H1 (cell line): Measurements from ENCODE around the gene ARHGEF3. TPM values are rescaled to one million over a fixed set of nuclear protein-coding genes. Genes with fewer than 3 reads are reported as not detected.

Source experiments
- CTCF ChIA-PET: fragments of 300-600 bp; sonication (Branson Sonifier 250); formaldehyde crosslinking; loops from one replicate; lab custom pipeline; 2021; ENCODE audit not compliant: partially characterized antibody; lab: Charles Lee
- POLR2A ChIA-PET: fragments of 300-600 bp; sonication (Branson Sonifier 250); formaldehyde crosslinking; loops from one replicate; lab custom pipeline; 2021; ENCODE audit warnings: inconsistent platforms; ENCODE audit not compliant: partially characterized antibody; lab: Charles Lee
- DNase-seq, 2 experiments: peaks; one replicate each; pipeline versions ENCODE4 v3.0.0 to v3.0.0-alpha.2; 2010 to 2022; ENCODE audit warnings: low spot score in 2 of 2, low read depth in 1 of 2, mixed read lengths in 1 of 2
- FAIRE-seq: peaks from 2 replicates; lab custom pipeline; 2011; peaks lifted over from hg19 to GRCh38; lab: Jason Lieb, UNC
- H2AFZ ChIP-seq: 2 replicates; pipeline ENCODE4 v1.8.1; 2012; ENCODE audit warnings: low read length, inconsistent platforms
- H2AK5ac ChIP-seq: 2 replicates; pipeline ENCODE4 v1.6.1; 2013; ENCODE audit warnings: low read depth, low read length
- H2BK120ac ChIP-seq: replicated peaks from 2 replicates; pipeline ENCODE3; 2013; ENCODE audit warnings: low read depth, low read length, inconsistent platforms
- H2BK12ac ChIP-seq: 2 replicates; pipeline ENCODE4 v1.6.1; 2013; ENCODE audit warnings: low read depth, low read length
- H2BK15ac ChIP-seq: 2 replicates; pipeline ENCODE4 v1.6.1; 2013; ENCODE audit warnings: low read length
- H2BK20ac ChIP-seq: 2 replicates; pipeline ENCODE4 v1.6.1; 2013; ENCODE audit warnings: low read length
- H2BK5ac ChIP-seq: 2 replicates; pipeline ENCODE4 v1.6.1; 2013; ENCODE audit warnings: low read depth, low read length
- H3K14ac ChIP-seq: 2 replicates; pipeline ENCODE4 v1.6.1; 2013; ENCODE audit warnings: inconsistent platforms; ENCODE audit not compliant: insufficient read length
- H3K18ac ChIP-seq: 2 replicates; pipeline ENCODE4 v1.6.1; 2013; ENCODE audit warnings: low read length; ENCODE audit errors: extremely low read depth
- H3K23ac ChIP-seq: 2 replicates; pipeline ENCODE4 v1.6.1; 2013; ENCODE audit warnings: inconsistent platforms; ENCODE audit not compliant: insufficient read length
- H3K23me2 ChIP-seq: 2 replicates; pipeline ENCODE4 v1.6.1; 2013; ENCODE audit warnings: low read depth, low read length
- H3K27ac ChIP-seq: 2 replicates; pipeline ENCODE4 v1.6.1; 2011; ENCODE audit warnings: low read depth, low read length, inconsistent platforms
- H3K27me3 ChIP-seq, 4 experiments: replicated peaks in 1 of 4; 1 replicate in 1 of 4; 2 replicates in 3 of 4; pipeline versions ENCODE4 v1.6.1 to v1.8.1; 2011 to 2013; ENCODE audit warnings: low read length in 3 of 4, mild to moderate bottlenecking in 3 of 4, inconsistent platforms in 2 of 4, mixed read lengths in 2 of 4, moderate library complexity in 1 of 4; ENCODE audit not compliant: control insufficient read depth in 3 of 4, insufficient read depth in 3 of 4; ENCODE audit errors: extremely low read depth in 1 of 4
- H3K36me3 ChIP-seq, 4 experiments: 2 replicates each; pipeline versions ENCODE4 v1.6.1 to v1.8.1; 2011 to 2013; ENCODE audit warnings: mild to moderate bottlenecking in 4 of 4, low read length in 3 of 4, moderate library complexity in 2 of 4, control low read depth in 1 of 4, inconsistent platforms in 1 of 4; ENCODE audit not compliant: insufficient read depth in 4 of 4, control insufficient read depth in 2 of 4
- H3K4ac ChIP-seq: replicated peaks from 2 replicates; pipeline ENCODE3; 2013; ENCODE audit warnings: low read length, low read depth, mixed read lengths, inconsistent platforms; ENCODE audit not compliant: insufficient read length
- H3K4me1 ChIP-seq, 4 experiments: replicated peaks in 1 of 4; 1 replicate in 1 of 4; 2 replicates in 3 of 4; pipeline versions ENCODE4 v1.6.1 to v1.8.1; 2011 to 2013; ENCODE audit warnings: low read length in 3 of 4, inconsistent platforms in 2 of 4, mixed read lengths in 1 of 4; ENCODE audit not compliant: insufficient read depth in 4 of 4, control insufficient read depth in 3 of 4
- H3K4me2 ChIP-seq, 2 experiments: 2 replicates each; pipeline versions ENCODE4 v1.6.1 to v1.8.1; 2011 to 2013; ENCODE audit warnings: low read depth in 2 of 2, low read length in 2 of 2, control low read depth in 1 of 2, inconsistent platforms in 1 of 2, mild to moderate bottlenecking in 1 of 2; ENCODE audit not compliant: insufficient read depth in 1 of 2
- H3K4me3 ChIP-seq, 4 experiments: fragments of 200-600, 300-600 bp in 1 of 4; sonication (generic), shearing (Covaris generic), sonication (Bioruptor Twin) in 1 of 4; 2 replicates each; pipeline versions ENCODE4 v1.5.1 to v1.8.1; 2011 to 2016; ENCODE audit warnings: low read length in 4 of 4, low read depth in 3 of 4, control low read depth in 2 of 4, inconsistent platforms in 2 of 4, mild to moderate bottlenecking in 2 of 4, mixed read lengths in 1 of 4, moderate library complexity in 1 of 4; ENCODE audit not compliant: insufficient read depth in 2 of 4; ENCODE audit errors: extremely low read depth in 1 of 4
- H3K56ac ChIP-seq: replicated peaks from 2 replicates; pipeline ENCODE3; 2013; ENCODE audit warnings: low read depth, mild to moderate bottlenecking, mixed read lengths, low read length, inconsistent platforms; ENCODE audit not compliant: insufficient read length
- H3K79me1 ChIP-seq: 2 replicates; pipeline ENCODE4 v1.6.1; 2013; ENCODE audit warnings: low read depth, low read length, control low read depth
- H3K79me2 ChIP-seq, 2 experiments: 2 replicates each; pipeline versions ENCODE4 v1.6.1 to v1.8.1; 2012 to 2013; ENCODE audit warnings: low read length in 2 of 2, mild to moderate bottlenecking in 2 of 2, inconsistent platforms in 1 of 2; ENCODE audit not compliant: insufficient read depth in 2 of 2, control insufficient read depth in 1 of 2
- H3K9ac ChIP-seq, 4 experiments: replicated peaks in 1 of 4; 1 replicate in 1 of 4; 2 replicates in 3 of 4; pipeline versions ENCODE4 v1.6.1 to v1.8.1; 2011 to 2013; ENCODE audit warnings: low read depth in 3 of 4, low read length in 3 of 4, control low read depth in 2 of 4, mild to moderate bottlenecking in 2 of 4, moderate library complexity in 2 of 4, inconsistent platforms in 1 of 4; ENCODE audit errors: extremely low read depth in 1 of 4
- H3K9me3 ChIP-seq, 2 experiments: 2 replicates each; pipeline versions ENCODE4 v1.6.1 to v1.8.1; 2012 to 2013; ENCODE audit warnings: mild to moderate bottlenecking in 2 of 2, moderate library complexity in 2 of 2, control low read depth in 1 of 2, inconsistent platforms in 1 of 2, low read depth in 1 of 2, low read length in 1 of 2, mixed read lengths in 1 of 2; ENCODE audit not compliant: insufficient read depth in 2 of 2
- H4K20me1 ChIP-seq, 2 experiments: replicated peaks in 1 of 2; 2 replicates each; pipeline versions ENCODE3 to v1.8.1; 2011 to 2013; ENCODE audit warnings: inconsistent platforms in 2 of 2, low read length in 2 of 2, mild to moderate bottlenecking in 1 of 2; ENCODE audit not compliant: insufficient read depth in 2 of 2, control insufficient read depth in 1 of 2
- H4K5ac ChIP-seq: 2 replicates; pipeline ENCODE4 v1.6.1; 2013; ENCODE audit warnings: low read length, low read depth, mixed read lengths, inconsistent platforms; ENCODE audit not compliant: insufficient read length
- H4K8ac ChIP-seq: 2 replicates; pipeline ENCODE4 v1.8.0; 2013; ENCODE audit warnings: mild to moderate bottlenecking, moderate library complexity, low read length, inconsistent platforms; ENCODE audit not compliant: insufficient read depth; ENCODE audit errors: extremely low read depth
- H4K91ac ChIP-seq: replicated peaks from 2 replicates; pipeline ENCODE3; 2013; ENCODE audit warnings: low read length, mixed read lengths, inconsistent platforms; ENCODE audit not compliant: insufficient read length
- CBX8 ChIP-seq: fragments of 300-800, 300-1000 bp; sonication (generic); IDR thresholded peaks from 2 replicates; pipeline ENCODE4 v1.7.1; 2016; ENCODE audit warnings: low read depth, low read length, borderline replicate concordance
- SIN3A ChIP-seq, 2 experiments: IDR thresholded peaks in 1 of 2; conservative IDR thresholded peaks in 1 of 2; 2 replicates each; pipeline ENCODE4 v1.6.1; 2011 to 2012; ENCODE audit warnings: low read length in 2 of 2, improper control_type of control experiment in 1 of 2, low read depth in 1 of 2, mild to moderate bottlenecking in 1 of 2
- WGBS, 2 experiments: shearing (Covaris generic) in 1 of 2; methylation state at CpG; one replicate each; pipeline versions ENCODE4 v1.1.6 to v1.1.7; 2013 to 2015; ENCODE audit warnings: low lambda C conversion rate in 2 of 2, mixed read lengths in 2 of 2, inconsistent platforms in 1 of 2, low coverage in 1 of 2, missing lambda C conversion rate in 1 of 2; ENCODE audit not compliant: insufficient replicate concordance in 2 of 2, insufficient coverage in 1 of 2, insufficient read length in 1 of 2; ENCODE audit errors: extremely low coverage in 1 of 2, missing lambda C conversion rate in 1 of 2; 5-methylcytosine and 5-hydroxymethylcytosine counted together
- polyA plus RNA-seq, 7 experiments: library from polyadenylated mRNA; depleted of rRNA in 3 of 7; stranded (reverse) in 5 of 7; unstranded in 2 of 7; fragments of >200 nt in 5 of 7; fragments of 200-250 nt in 2 of 7; gene quantifications; 1 replicate in 5 of 7; 2 replicates in 1 of 7; 4 replicates in 1 of 7; pipeline versions ENCODE4 v1.2.1 to v1.2.3, GENCODE V29; 2011 to 2013; ENCODE audit warnings: missing spikeins in 2 of 7, mixed read lengths in 2 of 7
- total RNA-seq: library from RNA; stranded (reverse); fragmentation: NEBNext Ultra II Directional; extraction: Animal tissue kit (Norgen Biotek cat#: 25700); gene quantifications from 2 replicates; pipeline ENCODE4 v1.2.1, GENCODE V29; 2021

ARHGEF3 gene
- total and polyA plus RNA-seq, 2 of the 8 experiments (the other 6 are each of a cell fraction or from before 2014, with no cell fraction given), result 2.8 to 6.0 TPM

- 87% methylated on average over 4 of the region's 4 CpGs; no CpG with 5 or more reads in 1 of the 2 experiments for WGBS, 2 experiments
- no peak overlapping the region for H3K14ac ChIP-seq
- H4K5ac ChIP-seq, result no peak overlapping the region
- peaks cover 0 to 9% (median 3%) of the 10 kb centered on the region in 4 experiments; a peak in 4 of 7 replicates for H3K4me1 ChIP-seq
- ChIA-PET CTCF (interaction anchor here (0.6 to 9.8 kb wide), 9 partner anchors 9 to 173 kb away, joined by 3 to 92 read pairs (median 4); no protein-coding TSS in a partner anchor), POLR2A (no interaction called here)
- H3K79me2 ChIP-seq, result no peaks in the 10 kb centered on the region
- H2AFZ ChIP-seq, result no peak overlapping the region
- no peaks in the 10 kb centered on the region for H3K9me3 ChIP-seq
- no peaks in the 10 kb centered on the region for H3K79me1 ChIP-seq
- no peak overlapping the region for H2BK120ac ChIP-seq
- no peak overlapping the region for H4K8ac ChIP-seq
- no peak overlapping the region for H3K4me2 ChIP-seq
- peaks cover 7% of the 10 kb centered on the region for H3K23me2 ChIP-seq
- H3K9ac ChIP-seq, result no peak overlapping the region
- no peak for TF ChIP-seq SIN3A (conservative IDR thresholded peaks at IDR 0.05 in 1 of 2, IDR thresholded peaks at IDR 0.05 in 1 of 2; ENCODE audit: low read depth in 1 of 2, low read length in 2 of 2)
- TF ChIP-seq CBX8, result no peak
- H3K23ac ChIP-seq, result no peak overlapping the region
- no peak overlapping the region for H2AK5ac ChIP-seq
- FAIRE-seq, result no peak
- H3K4ac ChIP-seq, result no peak overlapping the region
- no peak for DNase-seq
- no peak overlapping the region for H2BK5ac ChIP-seq
- H3K36me3 ChIP-seq, result no peaks in the 10 kb centered on the region
- no peak overlapping the region for H3K4me3 ChIP-seq
- no peak overlapping the region for H3K18ac ChIP-seq
- no peak overlapping the region for H4K91ac ChIP-seq
- H2BK20ac ChIP-seq, result no peak overlapping the region
- no peak overlapping the region for H3K56ac ChIP-seq
- H3K27me3 ChIP-seq, result peaks cover 0 to 11% (median 7%) of the 10 kb centered on the region in 4 experiments; a peak in 3 of 7 replicates
- H2BK12ac ChIP-seq, result no peak overlapping the region
- H4K20me1 ChIP-seq, result peaks cover 0 to 4% of the 10 kb centered on the region in 2 experiments
- no peak overlapping the region for H3K27ac ChIP-seq
- H2BK15ac ChIP-seq, result no peak overlapping the region
Measured at GRCh38 chr3:56796996-56797395, 4.8 kb downstream of the ARHGEF3 start.
